CD1c-positive myeloid dendritic cell (primary cell): ENCODE data around the gene PRKAG1.
A peak's percentile ranks its signal among the peaks of the same experiment; 100 is the strongest.

ENCODE experiments used
- DNase-seq: peaks from one replicate; pipeline ENCODE4 v3.0.0-alpha.2; 2016; ENCODE audit errors: extremely low spot score

PRKAG1 gene

DNA sequence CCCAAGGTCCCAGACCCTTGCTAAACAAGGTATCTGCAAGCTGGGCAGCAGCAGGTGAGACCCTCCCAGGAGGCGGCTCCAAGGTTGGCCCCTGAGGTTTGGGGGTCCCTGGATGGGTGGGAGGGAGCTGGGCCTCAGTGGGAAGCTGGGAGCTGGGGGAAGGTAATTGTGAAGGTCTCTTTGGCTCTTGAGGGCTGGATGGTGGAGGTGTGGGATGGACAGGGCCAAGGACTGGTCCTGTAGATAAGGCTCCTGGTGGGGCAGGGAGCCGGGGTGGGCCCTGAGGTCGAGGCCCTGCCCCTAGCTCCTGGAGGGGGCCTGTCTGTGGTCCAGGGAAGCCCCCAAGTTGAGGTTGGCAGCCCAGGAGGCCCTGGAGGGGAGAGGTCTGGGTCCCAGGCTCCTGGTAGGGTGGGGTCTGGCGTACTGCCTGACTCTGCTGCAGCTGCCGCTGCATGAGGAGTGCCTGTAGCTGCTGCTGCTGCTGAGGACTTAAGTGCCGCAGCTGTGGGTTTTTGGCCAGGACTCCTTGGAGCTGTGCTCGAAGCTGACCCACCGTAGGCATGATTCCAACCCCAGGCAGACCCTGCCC lies 13.1 kb upstream of the PRKAG1 start:
- no peak for DNase-seq

DNA sequence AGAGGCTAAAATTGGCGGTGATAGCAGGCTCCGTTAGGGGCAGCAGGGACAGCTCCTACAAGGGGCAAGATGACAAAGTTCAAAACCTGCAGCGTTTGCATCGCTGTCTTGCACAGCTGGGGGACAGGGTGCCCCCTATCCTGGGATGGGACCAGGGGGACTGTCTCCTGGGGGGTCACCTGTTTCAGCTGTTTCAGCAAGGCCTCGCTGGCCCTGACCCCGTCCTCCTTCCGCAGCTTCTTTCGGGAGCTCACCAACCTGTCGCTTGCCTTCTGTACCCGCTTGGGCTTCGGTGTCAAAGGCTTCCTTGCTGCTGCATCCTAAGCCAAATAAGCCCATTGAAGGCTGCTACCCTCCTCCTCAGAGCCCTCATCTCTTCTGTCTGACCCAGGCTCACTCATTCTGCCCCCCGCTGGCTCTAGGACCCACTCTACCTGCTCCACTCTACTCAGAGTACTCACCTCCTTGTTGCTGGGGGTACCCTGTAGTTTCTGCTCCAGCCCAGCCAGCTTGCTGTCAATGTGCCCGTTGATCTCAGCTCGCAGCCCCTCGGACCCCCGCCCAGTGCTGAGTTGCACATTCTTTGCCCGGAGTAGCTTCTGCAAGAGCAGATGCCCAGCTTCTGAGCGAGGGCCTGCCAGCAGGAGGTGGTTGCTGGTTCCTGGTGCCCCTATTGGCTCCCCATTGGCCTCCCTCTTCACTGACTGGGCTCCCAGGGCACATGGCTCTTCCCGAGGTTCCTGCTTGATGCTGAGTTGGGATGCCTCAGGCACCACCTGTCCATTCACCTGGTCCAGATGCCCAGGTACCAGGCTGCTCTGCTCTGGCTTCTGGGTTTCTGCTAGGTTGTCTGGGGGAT lies 12.4 kb upstream of the PRKAG1 start:
- no peak for DNase-seq

DNA sequence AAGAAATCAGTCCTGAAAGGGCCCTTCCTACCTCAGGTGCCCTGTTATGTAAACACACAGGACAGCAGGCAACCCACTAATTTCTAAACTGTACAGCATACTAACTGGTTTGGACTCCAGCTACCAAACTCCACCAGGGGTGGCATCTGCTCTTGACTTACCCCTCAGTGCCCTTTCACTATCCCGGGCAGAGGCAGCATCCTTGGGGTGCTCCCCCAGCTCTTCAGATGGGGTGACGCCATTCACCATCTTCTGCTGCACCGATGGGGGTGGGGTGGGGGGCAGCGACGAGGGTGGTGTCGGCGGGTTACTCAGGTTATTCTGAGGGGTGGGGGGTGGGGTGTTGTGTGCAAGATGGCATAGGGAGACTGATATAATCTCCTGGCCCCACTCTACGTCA lies 11.5 kb upstream of the PRKAG1 start:
- DNase-seq = no peak

GRCh38 chr12:49028666-49029275 lies 10.2 kb upstream of the PRKAG1 start:
- DNase-seq = no peak

DNA sequence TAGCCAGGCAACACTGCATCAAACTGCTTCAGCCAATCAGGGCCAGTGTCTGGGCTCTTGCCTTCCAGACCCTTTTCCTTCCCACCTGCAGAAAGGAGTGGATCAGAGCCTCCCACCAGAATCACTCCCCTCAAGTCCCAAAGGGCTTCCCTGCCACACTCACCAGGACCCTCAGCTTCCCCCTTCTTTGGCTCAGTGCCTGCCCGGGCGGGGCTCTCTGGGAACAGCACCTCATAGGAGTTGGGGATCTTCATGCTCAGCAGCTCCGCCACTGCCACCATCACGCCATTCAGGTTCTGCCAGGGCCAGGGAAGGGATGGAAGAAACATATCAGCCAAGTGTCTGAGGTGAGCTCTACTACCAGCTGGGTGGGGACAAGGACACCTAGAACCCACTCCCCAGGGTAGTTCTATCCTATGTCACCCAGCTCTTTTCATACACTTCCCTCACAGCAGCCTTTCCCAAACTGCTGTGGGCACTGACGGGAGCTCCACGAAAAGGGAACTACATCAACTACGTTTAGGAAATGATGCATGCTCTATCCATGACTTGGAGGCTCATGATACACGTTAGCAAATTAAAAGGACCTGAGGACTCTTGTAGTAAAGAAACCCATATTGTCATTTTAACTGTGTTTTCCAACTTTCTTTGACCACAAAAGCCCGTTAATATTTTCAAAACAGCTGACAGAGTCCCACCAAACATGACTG lies 9.4 kb upstream of the PRKAG1 start:
- peak; percentile 34 for DNase-seq

DNA sequence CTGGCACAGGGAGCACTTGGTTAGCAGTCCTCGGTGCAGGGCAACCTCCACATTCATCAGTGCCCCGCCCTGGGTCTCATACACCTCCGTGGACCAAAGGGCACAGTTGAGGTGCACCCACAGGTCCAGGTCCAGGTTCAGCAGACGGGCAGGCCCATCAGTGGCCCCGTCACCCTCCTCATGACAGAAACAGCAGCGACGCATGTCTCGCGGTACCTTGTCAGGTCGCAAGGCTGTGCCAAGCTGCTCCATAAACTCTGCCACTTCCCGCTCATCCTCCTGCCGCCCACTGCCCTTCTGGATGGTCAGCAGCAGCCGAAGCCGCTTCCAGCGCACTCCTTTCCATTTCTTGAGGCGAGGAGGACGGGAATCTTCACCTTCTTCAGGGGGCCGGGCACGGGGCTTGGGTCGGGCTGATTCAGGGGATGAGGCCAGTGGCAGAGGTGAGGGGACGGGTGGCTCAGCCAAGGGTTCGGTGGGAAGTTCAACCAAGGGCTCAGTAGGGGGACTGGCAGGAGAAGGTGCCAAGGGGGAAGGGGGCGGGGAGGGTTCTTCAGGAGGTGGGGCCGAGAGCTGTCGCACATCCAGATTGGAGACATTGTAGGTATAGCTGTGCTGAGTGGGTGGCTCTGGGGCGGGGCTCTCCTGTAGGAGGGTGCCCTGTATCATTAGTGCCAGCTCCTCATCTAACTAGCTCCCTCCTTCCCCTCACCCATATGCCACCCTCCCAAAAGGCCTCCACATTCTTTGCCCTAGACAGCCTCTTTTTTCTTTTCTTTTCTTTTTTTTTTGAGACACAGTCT lies 8.3 kb upstream of the PRKAG1 start:
- DNase-seq = no peak

GRCh38 chr12:49026101-49026500 lies 7.5 kb upstream of the PRKAG1 start:
- DNase-seq = no peak

DNA sequence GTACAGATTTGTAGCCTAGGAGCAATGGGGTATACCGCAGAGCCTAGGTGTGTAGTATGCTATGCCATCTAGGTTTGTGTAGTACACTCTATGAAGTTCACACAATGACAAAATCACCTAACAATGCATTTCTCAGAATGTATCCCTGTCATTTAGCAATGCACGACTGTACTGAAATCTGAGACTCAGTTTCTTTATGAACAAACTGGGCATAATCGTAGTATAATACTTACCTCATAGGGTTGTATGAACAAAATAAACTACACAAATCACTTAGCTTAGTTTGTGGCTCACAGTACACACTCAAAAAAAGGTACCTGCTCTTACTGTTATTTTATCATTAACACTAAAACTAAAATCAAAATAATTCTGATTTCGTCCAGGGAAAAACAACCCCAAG lies 6.9 kb upstream of the PRKAG1 start:
- DNase-seq = no peak

GRCh38 chr12:49024543-49024942 lies 6.0 kb upstream of the PRKAG1 start:
- DNase-seq = no peak

DNA sequence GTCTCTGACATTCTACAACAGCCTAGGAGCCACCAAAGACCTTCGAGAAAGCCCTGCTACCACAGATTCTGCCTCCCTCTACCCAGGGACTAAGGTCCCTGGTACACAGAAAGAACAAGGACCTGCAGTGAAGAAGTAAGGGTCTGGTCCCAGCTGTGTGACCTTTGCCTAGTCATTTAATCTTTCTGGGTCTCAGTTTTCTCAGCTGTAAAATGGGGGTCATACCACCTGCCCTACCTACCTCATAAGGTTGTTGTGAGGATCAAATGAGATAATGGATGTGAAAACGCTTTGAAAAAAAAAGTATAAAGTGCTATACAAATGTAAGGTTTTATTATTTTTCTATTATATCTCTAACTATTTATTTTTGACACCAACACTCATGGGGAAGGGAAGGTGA lies 5.2 kb upstream of the PRKAG1 start:
- DNase-seq = no peak

GRCh38 chr12:49022558-49023178 lies 4.1 kb upstream of the PRKAG1 start:
- DNase-seq = no peak

GRCh38 chr12:49021292-49021915 lies 2.8 kb upstream of the PRKAG1 start:
- DNase-seq = no peak

DNA sequence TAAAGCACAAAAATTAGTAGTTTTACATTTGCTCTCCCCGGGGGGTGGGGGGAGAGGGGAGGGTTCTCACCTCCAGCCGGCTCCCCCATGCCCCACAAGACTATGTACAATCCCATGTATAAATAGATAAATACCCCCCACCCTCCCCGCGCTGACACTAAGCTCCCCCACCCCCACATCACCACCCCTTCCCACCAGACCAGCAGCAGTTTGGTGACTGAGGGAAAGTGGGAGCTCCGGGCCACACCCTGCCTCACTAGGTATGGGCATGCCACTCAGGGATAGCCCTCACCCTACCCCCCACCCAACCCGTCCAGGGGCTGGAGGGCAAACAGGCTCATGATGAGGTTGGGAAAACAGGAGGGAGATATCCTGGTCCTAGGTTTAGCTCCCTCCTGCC lies 1.9 kb upstream of the PRKAG1 start:
- no peak for DNase-seq

GRCh38 chr12:49019443-49020324 lies 1.1 kb upstream of the PRKAG1 start:
- DNase-seq = peak; percentile 64

- DNase-seq = no peak
Observed at GRCh38 chr12:49019120-49019430, 499 bp upstream of the PRKAG1 start.

GRCh38 chr12:49017891-49018260 lies 700 bp downstream of the PRKAG1 start:
- peak; percentile 66 for DNase-seq

- no peak for DNase-seq
Observed at GRCh38 chr12:49015196-49015595, 3.4 kb downstream of the PRKAG1 start.

- DNase-seq = no peak
Observed at GRCh38 chr12:49014547-49014946, 4.0 kb downstream of the PRKAG1 start.

- DNase-seq = no peak
Observed at GRCh38 chr12:49013428-49013827, 5.1 kb downstream of the PRKAG1 start.

GRCh38 chr12:49012739-49013138 lies 5.8 kb downstream of the PRKAG1 start:
- no peak for DNase-seq
